CD4-positive, alpha-beta T cell treated with Interleukin-4 for 4 hours (primary cell): ENCODE results near the gene OR5AU1.
"Not testable (repeated sequence)": the region's sequence is repeated elsewhere in the genome, so short reads cannot be mapped to it uniquely, and the experiment has no call there.

ENCODE experiments used
- DNase-seq: peaks from one replicate; pipeline ENCODE4 v3.0.0-alpha.2; 2020

OR5AU1 gene

DNA sequence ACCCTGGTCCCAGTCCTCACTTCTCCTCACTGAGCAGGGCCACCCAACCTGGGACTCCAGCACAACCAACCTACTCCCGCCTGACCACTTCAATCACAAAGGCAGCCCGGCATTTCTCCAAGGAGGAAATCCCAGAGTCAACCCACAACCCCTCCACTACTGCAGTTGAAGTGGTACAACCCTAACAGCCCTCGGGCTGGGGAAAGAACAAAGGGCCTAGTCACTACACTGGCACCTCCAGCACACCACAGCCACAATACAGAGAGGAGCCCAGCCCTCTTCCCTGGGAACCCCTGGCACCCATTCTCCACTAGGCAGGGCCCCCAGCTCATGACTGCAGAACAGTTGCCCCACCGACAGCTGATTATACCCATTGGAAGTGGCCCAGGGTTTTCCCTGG is 13.7 kb upstream of the OR5AU1 start:
- no peak for DNase-seq

DNA sequence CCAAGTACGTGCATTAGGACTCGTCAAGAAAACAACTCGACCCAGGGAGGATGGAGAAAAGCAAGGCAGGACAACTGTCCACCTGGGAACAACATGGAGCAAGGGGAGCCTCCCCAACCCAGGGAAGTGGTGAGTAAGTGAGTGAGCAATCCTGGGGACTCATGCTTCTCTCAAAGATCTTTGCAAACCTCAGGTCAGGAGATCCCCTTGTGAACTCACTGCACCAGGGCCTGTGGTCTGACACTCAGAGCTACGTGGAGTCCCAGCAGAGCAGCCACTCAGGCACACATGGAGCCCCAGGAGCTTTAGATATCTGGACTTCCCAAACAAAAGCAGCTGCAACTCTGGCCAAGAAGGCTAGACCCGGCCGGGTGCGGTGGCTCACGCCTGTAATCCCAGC is 12.2 kb upstream of the OR5AU1 start:
- no peak for DNase-seq

DNA sequence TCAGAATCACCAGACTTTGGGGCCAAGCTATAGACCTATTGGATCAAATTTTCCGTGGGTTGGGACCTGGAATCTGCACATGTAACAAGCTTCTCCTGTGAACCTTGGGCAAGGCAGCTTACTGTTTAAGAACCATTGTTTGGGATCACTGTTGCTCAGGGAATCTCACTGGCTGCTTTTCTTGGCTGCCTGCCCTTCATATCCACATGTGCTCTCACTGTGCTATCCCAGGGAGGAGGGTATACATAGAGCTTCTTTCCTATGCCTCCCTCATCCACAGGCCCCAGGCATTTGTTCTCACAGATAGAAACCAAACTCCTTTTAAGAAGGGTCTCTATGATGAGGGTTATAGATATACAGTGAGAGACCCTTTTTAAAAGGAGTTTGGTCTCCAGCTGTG is 9.8 kb upstream of the OR5AU1 start:
- DNase-seq = not testable (repeated sequence)

DNA sequence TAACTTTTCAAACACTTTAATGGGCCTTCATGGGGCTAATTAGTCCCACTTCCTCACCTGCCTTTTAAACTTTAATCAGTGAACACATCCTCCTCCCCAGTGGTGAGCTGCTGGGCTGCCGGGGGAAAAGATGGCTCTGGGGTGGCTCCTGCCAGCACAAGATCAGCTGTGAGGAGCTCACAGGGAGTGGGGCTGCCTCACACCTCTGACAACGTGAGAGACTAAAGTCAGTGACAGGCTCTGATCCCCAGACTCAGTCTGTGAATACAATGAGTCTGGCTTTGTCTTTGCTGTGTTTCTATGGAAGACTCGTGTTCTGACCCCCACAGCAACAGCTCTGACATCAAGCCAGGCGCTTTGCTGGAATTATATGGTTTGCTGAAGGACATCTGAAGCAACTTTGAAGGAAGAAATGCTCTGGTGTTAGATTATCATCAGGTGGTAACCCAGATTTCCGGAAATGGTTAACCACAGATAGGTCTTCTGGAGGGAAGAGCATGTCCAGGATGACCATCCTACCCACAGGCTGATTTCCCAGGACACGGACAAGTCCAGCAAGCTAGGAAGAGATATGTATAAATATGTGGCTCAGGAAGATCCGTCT is 9.2 kb upstream of the OR5AU1 start:
- not testable (repeated sequence) for DNase-seq

DNA sequence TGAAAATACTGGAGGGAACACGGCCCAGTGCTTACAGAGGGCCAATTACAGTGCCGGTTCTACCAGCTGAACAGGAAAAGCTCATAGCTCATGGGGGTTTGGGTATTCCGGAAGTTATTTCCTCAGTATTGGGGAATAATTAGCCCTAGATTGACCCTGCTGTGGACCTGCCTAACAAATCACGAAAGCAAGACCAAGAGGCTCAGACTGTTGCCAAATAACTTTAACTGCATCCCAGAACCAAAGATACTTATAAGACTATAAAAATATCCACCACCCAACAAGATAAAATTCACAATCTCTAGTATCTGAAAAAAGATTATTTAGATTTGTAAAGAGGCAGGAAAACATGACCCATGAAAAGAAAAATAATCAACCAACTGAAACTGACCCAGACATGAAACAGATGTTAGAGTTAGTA is 8.0 kb upstream of the OR5AU1 start:
- no peak for DNase-seq

DNA sequence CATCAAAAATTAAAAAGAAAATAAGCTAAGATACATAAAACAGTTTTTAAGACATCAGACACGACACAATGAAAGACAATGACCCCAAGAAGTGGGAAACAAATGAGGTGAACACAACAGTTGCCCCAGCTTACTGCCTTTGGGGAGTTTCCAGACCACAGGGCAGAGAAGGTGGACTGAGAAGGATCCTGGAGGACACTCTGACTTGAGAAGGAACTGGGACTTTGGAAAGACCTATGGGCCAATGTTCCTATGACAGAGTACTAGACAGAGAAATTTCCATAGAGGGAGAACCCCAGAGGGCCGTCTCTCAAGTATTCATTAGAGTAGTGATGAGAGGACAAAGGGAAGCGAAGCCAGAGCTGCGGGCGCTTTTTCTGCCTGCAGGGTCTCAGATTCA is 6.2 kb upstream of the OR5AU1 start:
- no peak for DNase-seq

DNA sequence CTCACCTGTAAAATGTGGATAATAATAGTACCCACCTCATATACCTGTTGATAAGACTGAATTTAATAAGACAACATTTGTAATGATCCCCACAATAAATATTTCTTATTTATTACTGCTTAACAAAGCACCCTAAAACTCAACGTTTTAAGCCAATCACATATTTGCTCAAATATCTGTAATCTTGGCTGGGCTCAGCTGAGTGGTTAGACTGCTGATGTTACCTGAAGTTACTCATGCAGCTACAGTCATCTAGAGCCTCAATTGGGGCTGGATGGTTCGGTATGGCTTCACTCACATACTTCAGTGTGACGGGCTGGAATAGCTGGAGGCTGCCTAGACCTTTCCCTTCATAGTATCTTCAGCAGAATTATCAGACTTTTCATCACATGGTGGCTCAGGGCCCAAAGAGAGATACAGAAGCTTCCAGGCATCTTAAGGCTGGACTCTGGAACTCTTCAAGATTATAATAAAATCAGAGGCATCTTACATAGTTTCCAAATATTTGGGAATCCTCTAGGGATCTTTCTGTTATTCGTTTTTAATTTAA is 4.3 kb upstream of the OR5AU1 start:
- DNase-seq = no peak

DNA sequence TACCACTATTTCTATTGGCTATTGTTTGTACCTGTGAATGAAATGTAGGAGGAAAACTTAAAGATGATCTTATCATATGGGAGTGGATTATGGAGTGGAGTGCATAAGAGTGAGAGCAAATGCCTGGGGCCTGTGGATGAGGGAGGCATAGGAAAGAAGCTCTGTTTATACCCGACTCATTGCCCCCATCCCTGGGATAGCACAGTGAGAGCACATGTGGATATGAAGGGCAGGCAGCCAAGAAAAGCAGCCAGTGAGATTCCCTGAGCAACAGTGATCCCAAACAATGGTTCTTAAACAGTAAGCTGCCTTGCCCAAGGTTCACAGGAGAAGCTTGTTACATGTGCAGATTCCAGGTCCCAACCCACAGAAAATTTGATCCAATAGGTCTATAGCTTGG is 2.3 kb upstream of the OR5AU1 start:
- not testable (repeated sequence) for DNase-seq

DNA sequence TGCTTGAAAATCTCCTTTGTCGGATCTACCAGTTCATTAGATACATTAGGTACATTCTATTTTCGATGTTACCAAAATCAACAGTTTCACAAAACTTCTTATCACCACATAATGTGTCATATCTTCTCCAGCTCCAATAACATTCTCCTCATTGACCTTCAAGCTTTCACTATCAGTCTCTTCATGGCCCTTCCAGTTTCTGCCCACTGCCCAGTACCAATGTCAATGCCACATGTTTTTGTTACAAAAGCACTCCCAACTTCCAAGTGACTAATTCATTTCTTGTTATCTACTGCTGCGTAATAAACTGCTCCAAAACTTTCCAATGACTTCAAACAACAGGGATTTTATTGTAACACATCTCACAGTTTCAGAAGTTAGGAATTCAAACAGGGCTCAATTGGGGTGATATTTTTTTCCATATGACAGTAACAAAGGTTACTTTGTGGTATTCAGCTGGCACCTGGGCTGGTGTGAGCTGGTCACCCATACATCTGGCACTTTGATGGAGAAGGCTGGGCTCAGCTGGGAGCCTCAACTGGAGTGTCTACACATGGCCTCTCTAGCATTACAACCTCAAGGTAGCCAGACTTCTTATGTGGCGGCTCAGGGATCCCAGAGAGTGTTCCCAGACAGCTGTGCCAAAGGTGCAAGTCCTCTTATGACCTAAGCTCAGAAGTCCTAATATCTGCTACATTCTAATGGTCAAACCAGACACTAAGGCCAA is 6.1 kb downstream of the OR5AU1 start:
- DNase-seq = no peak

DNA sequence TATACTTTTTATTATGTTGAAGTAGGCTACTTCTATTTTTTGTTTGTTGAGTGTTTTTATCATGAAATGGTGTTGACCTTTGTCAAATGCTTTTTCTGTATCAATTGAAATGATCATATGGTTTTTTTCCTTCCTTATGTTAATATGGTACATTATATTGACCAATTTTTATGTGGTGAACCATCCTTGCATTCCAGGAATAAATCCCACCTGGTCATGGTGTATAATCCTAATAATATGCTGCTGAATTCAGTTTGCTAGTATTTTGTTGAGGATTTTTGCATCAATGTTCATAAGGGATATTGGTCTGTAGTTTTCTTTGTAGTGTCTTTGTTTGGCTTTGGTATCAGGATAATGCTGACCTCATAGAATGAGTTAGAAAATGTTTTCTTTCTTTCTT is 10.4 kb downstream of the OR5AU1 start:
- no peak for DNase-seq

DNA sequence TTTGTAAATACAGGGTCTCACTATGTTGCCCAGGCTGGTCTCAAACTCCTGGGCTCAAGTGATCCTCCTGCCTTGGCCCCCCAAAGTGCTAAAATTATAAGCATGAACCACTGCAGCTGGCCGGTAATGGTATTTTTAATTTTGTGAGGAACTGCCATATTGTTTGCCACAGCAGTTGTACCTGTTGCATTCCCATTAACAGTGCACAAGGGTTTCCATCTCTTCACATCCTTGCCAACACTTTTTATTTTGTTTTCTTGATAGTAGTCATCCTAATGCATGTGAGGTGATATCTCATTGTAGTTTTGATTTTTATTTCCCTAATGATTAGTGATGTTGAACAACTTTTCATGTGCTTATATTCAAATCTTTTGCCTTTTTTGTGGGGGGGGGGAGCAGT is 13.5 kb downstream of the OR5AU1 start:
- DNase-seq = no peak

DNA sequence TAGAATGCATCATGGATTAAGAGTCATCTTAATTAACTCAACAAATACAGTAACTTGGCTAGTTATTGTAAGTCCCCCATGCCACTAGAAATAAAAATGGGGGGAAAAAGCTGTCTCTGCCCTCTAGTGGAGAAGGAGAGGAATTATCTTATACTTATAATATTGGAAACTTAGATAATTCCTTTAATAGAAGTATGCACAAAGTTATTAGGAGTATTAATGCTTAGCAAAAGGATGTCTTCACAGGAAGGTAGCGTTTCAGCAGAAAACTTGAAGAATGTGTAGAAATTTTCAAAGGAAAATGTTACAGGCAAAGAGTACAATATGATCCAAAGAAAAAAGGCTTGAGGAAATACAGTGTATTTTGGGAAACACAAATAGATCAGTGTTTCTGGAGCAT is 19.8 kb downstream of the OR5AU1 start:
- DNase-seq = peak; percentile 3

DNA sequence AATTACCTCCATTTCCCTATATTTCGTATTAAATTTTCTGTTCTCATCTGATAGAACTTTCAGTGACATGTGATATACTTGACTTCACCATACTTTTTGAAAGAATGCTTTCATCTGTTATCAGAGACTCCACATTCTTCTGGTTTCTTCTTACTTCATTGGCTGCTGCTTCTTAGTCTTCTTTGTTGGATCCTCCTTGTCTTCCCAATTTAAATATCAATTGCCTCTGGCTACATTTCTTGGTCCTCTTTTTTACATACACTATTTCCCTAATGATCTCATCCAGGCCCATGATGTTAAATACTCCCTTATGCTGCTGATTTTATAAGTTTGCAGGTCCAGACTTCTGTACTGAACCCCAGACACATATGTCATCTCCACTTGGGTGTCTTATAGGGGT is 22.0 kb downstream of the OR5AU1 start:
- no peak for DNase-seq

DNA sequence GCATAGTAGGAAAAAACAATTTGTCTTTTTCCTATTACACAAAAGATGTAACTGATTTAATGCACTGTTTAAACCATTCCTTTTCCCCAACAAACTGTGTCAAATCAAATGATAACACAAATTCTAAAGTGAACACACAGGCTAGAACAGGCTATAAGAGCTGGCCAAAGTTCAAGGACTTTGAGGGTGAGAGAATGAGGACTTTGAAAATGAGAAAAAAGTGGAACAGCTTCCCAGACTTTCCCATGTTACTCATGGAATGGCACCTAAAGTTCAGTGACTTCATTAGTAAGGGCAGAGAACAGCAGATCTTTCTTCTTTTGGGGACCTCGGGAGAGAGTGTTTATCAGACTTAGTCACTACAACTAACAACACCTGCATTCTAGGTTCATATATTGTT is 32.4 kb downstream of the OR5AU1 start:
- DNase-seq = no peak

DNA sequence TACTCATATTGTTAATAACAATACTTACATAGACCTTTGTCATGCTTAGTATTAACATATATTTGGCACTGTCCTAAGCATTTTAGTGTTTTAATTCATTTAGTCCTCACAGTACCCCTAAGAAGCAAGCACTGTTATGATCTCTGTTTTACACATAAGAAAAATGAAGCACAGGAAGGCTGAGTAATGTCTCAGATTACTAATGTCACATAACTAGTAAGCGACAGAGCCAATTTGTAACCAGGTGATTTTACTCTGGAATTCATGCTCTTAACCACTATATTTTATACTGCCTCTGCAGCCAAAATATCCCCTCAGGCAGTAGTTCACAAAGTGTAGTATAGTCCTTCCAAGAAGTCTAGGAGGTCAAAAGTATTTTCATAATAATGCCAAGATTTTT is 34.7 kb downstream of the OR5AU1 start:
- DNase-seq = no peak

DNA sequence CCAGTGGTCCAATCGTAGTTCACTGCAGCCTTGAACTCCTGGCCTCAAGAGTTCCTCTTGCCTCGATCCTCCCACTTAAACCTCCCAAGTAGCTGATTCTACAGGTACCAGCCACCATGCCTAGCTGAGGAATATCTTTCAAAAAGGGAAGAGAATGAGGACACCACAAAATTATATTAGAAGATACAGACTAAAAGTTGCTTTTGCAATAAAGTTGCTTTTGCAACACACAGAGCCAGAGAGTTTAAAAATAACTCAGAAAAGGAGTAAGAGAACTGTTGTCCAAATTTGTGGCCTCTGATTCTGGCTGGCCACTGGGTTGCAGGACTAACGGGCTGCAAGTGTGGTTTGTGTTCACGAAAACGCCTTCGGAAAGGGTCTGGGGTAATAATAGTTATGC is 35.2 kb downstream of the OR5AU1 start:
- DNase-seq = no peak

DNA sequence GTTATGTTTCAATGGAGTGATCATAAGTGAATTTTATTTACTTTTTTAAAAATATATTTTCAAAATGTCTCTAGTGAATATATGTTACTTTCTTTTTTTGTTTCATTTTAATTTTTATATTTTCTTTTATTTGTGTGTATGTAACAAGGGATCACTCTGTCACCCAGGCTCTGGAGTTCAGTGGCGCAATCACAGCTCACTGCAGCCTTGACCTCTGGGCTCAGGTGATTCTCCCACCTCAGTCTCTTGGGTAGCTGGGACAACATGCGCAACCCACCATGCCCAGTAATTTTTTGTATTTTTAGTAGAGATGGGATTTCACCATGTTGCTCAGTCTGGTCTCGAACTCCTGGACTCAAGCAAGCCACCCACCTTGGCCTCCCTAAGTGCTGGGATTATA is 36.9 kb downstream of the OR5AU1 start:
- DNase-seq = no peak

DNA sequence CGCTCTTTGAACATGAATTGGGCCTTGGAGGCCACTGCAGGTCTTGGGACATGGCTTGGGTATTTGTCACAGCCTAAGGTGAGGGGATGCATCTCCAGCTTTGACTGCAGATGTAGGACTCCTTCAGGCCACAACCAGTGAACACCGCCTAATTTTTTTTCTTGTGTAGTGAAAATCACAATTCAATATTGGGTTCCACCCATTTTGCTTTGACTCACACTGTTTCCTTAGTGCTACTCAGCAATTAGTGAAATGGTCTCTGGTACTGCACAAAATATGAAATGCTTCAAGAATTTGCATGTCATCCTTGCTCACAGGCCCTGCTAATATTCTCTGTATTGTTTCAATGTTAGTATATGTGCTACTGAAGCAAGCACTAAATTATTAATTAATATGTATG is 42.5 kb downstream of the OR5AU1 start:
- no peak for DNase-seq

DNA sequence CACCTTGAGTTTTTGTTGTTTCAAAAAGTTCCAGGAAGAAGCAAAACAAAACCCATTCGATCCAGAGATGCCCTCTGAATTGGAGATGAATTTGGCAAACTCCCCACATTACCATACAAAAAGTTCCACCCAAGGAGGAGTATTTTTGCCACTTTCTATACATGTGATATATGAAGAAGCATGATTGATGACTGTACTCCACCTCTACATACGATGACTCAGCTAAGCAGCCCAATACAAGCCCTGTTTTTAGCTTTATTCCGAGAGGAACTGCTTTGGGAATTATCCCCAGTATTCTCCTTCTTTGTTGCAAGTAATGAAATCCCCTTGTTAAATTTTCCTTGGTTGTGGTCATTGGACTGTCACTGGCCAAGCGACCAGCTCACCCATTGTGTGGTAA is 43.6 kb downstream of the OR5AU1 start:
- DNase-seq = no peak

DNA sequence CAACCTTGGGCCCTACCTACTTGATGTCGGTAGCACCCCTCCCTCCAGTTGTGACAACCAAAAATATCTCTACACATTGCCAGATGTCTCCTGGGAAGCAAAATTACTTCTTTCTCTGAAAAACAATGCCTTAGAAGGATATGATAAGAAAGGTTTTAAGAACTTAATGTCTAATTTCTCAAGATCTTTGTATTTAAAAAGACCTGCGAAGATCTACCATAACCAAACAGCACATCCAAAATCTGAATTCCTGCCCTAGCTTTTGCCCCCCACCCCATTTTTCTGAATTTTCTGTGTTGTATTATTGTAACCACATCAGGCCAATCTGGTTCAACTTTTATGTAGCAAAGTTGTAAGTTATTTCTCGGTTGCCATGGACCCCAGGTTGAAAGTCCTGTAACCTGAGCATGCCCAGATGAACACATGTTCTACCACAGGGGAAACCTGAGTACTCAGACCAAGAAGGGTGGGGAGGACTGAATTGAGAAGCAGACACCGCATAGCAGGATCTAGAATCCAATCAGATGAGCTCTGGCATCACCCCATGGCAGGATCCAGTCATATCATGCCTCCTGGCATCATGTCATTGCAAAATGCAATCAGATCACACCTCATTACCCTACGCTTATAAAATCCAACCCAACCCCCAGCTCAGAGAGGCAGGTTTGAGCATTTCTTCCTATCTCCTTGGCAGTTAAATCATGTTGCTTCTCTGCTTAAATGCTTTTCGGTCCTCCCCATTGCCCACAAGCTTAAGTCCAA is 46.3 kb downstream of the OR5AU1 start:
- no peak for DNase-seq

DNA sequence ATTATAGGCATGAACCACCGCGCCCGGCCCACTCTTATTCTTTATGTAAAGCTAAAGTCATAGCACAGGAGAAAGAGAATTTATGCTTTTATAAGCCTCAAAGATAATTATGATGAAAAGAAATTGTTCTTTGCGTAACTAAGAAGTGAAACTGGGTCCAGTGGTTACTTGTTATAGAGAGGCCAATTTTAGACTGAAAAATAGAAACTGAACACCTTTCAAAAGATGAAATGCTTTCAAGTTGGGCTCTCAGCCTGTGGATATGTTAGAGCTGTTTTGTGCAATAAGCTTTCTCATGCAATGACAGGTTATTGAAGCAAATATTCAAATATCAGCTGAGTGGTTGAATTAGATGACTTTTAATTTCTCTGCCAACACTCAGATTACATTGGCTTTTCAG is 47.1 kb downstream of the OR5AU1 start:
- DNase-seq = no peak

DNA sequence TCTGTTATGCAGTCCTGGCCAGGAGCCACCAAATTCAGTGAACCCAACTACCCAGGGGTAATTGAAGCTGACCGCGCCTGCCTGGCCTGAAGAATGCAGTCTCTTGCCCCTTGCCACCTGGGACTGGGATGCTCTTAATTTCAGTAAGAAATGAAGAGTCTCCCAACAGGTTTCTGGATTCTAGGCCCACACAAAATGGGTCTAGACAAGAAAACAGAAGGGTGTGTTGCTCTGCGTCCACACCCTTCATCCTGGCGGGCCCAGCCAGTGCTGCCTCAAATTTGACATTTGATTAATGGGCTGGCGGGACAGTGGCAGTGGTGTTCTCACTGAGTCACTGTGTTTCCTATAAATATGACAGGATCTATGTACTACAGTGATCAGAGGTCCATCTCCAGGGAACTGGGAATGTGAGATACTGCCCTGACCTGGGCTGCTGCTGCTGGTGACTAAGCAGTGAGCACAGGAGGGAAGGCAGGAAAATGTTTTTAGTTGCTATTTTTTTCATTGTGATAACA is 48.5 kb downstream of the OR5AU1 start:
- DNase-seq = no peak

DNA sequence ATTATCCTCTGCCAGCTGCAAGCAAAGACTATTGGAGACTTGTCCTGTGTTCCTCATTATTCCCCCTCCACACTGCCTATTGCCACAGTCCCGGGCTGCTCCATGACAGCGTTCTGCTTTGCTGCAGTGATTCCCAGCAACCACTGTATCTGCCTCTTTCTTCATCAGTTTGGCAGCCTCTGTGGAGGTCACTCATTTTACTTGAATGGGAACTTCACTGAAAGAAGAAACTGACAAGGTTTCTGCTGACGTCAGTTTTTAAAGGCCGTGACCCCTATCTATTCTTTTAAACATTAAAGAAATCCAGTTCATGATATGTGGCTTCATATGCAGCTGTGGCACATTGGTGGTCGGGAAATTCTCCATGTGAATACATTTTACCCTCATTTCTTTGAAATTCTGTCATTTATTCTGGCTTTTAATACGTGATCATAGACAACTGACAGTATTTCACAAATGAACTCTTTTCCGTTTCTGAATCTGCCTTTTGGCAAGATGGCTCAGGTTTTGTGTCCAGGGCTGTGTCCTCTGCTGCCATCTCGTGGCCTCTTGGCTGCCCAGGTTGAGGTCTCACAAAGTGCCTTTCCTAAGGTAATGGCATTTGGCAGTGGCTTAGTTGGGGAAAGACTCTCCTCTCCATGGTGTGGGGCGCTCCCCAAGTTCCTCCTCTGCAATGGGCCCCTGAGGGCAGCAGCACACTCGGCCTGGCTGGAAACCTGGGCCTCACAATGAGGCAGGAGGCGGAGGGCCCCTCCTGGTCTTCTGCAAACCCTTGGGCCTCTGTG is 49.2 kb downstream of the OR5AU1 start:
- DNase-seq = peak; percentile 81
